IMR-90 (cell line): ENCODE results near the gene PID1. TPM values are rescaled to one million over a fixed set of nuclear protein-coding genes. Genes with fewer than 3 reads are reported as not detected.

Experiments used
- ATAC-seq: fragments of 200-7000 bp; cut with Tn5 transposase; 2 replicates; pipeline ENCODE4 v1.9.1; 2020; ENCODE audit warnings: low read depth, mild to moderate bottlenecking, moderate library complexity
- BruUV-seq: library from RNA; stranded (reverse); fragments of 400-500 nt; replicated peaks from 2 replicates; lab custom pipeline; 2021; lab: Mats Ljungman, UMichigan
- CTCF ChIA-PET: fragments of 300-600 bp; formaldehyde crosslinking; extraction: SDS; loops from one replicate; lab custom pipeline; 2021; ENCODE audit warnings: antibody characterized with exemption; lab: Yijun Ruan, JAX
- POLR2A ChIA-PET: fragments of 300-600 bp; sonication (Branson Sonifier 250); formaldehyde crosslinking; loops from one replicate; lab custom pipeline; 2022; ENCODE audit warnings: antibody characterized with exemption; ENCODE audit not compliant: unreplicated experiment; lab: Charles Lee
- DNase-seq: peaks from one replicate; pipeline ENCODE4 v3.0.0; 2013
- H2AFZ ChIP-seq: replicated peaks from 2 replicates; pipeline ENCODE3; 2013; ENCODE audit warnings: low read length, mild to moderate bottlenecking; ENCODE audit not compliant: poor library complexity
- H2AK5ac ChIP-seq: 2 replicates; pipeline ENCODE4 v1.6.1; 2013; ENCODE audit warnings: low read depth, low read length, inconsistent platforms
- H2AK9ac ChIP-seq: replicated peaks from 2 replicates; pipeline ENCODE3; 2013; ENCODE audit warnings: mild to moderate bottlenecking, low read depth, low read length, moderate library complexity; ENCODE audit not compliant: poor library complexity
- H2BK120ac ChIP-seq: 2 replicates; pipeline ENCODE4 v1.6.1; 2013; ENCODE audit warnings: low read depth, low read length, inconsistent platforms
- H2BK15ac ChIP-seq: 3 replicates; pipeline ENCODE4 v1.6.1; 2013; ENCODE audit warnings: low read depth, low read length, inconsistent platforms
- H2BK20ac ChIP-seq: 2 replicates; pipeline ENCODE4 v1.6.1; 2013; ENCODE audit warnings: low read depth, mild to moderate bottlenecking, inconsistent platforms, low read length, moderate library complexity
- H2BK5ac ChIP-seq: 2 replicates; pipeline ENCODE4 v1.6.1; 2013; ENCODE audit warnings: mild to moderate bottlenecking, low read depth, low read length, inconsistent platforms; ENCODE audit not compliant: poor library complexity, severe bottlenecking
- H3K14ac ChIP-seq: replicated peaks from 2 replicates; pipeline ENCODE4 v1.6.1; 2013; ENCODE audit warnings: low read depth, low read length, inconsistent platforms
- H3K18ac ChIP-seq: 2 replicates; pipeline ENCODE4 v1.6.1; 2013; ENCODE audit warnings: low read depth, low read length, control low read depth
- H3K23ac ChIP-seq: 2 replicates; pipeline ENCODE4 v1.6.1; 2013; ENCODE audit warnings: low read depth, low read length, inconsistent platforms
- H3K27ac ChIP-seq: 2 replicates; pipeline ENCODE4 v1.5.1; 2013; ENCODE audit warnings: mild to moderate bottlenecking, control low read depth, low read length; ENCODE audit not compliant: insufficient read depth
- H3K27me3 ChIP-seq: 2 replicates; pipeline ENCODE4 v1.6.1; 2013; ENCODE audit warnings: low read length; ENCODE audit not compliant: control insufficient read depth, insufficient read depth
- H3K36me3 ChIP-seq: 2 replicates; pipeline ENCODE4 v1.6.1; 2013; ENCODE audit warnings: low read length, mixed read lengths; ENCODE audit not compliant: control insufficient read depth, insufficient read depth
- H3K4ac ChIP-seq: 2 replicates; pipeline ENCODE4 v1.6.1; 2013; ENCODE audit warnings: low read depth, low read length, inconsistent platforms
- H3K4me1 ChIP-seq: 2 replicates; pipeline ENCODE4 v1.6.1; 2013; ENCODE audit warnings: low read length, mixed read lengths; ENCODE audit not compliant: control insufficient read depth, insufficient read depth
- H3K4me2 ChIP-seq: 2 replicates; pipeline ENCODE4 v1.6.1; 2013; ENCODE audit warnings: low read depth, mild to moderate bottlenecking, control low read depth, low read length, moderate library complexity
- H3K4me3 ChIP-seq: 2 replicates; pipeline ENCODE4 v1.5.1; 2013; ENCODE audit warnings: low read depth, mild to moderate bottlenecking, control low read depth, low read length, moderate library complexity; ENCODE audit not compliant: insufficient read depth
- H3K56ac ChIP-seq: 2 replicates; pipeline ENCODE4 v1.6.1; 2013; ENCODE audit warnings: low read length, inconsistent platforms; ENCODE audit not compliant: insufficient read depth; ENCODE audit errors: extremely low read depth
- H3K79me1 ChIP-seq, 2 experiments: 2 replicates each; pipeline ENCODE4 v1.6.1; 2013; ENCODE audit warnings: low read length in 2 of 2, inconsistent platforms in 1 of 2, low read depth in 1 of 2
- H3K9ac ChIP-seq: 2 replicates; pipeline ENCODE4 v1.6.1; 2013; ENCODE audit warnings: low read depth, low read length, control low read depth
- H3K9me1 ChIP-seq: 2 replicates; pipeline ENCODE4 v1.6.1; 2013; ENCODE audit warnings: low read length, inconsistent platforms; ENCODE audit not compliant: insufficient read depth
- H3K9me3 ChIP-seq: 2 replicates; pipeline ENCODE4 v1.6.1; 2013; ENCODE audit warnings: low read length; ENCODE audit not compliant: control insufficient read depth, insufficient read depth
- H4K20me1 ChIP-seq: 2 replicates; pipeline ENCODE4 v1.6.1; 2013; ENCODE audit warnings: low read length, inconsistent platforms; ENCODE audit not compliant: insufficient read depth
- H4K5ac ChIP-seq: 2 replicates; pipeline ENCODE4 v1.6.1; 2013; ENCODE audit warnings: mild to moderate bottlenecking, low read depth, low read length, control low read depth
- H4K8ac ChIP-seq, 2 experiments: 2 replicates each; pipeline ENCODE4 v1.6.1; 2013; ENCODE audit warnings: low read depth in 2 of 2, low read length in 2 of 2, control low read depth in 1 of 2, inconsistent platforms in 1 of 2
- H4K91ac ChIP-seq: 2 replicates; pipeline ENCODE4 v1.6.1; 2013; ENCODE audit warnings: low read depth, low read length, inconsistent platforms; ENCODE audit not compliant: insufficient read depth
- FOS ChIP-seq: fragments of 150-350 bp; IDR thresholded peaks from 2 replicates; pipeline ENCODE4 v1.6.1; 2016; ENCODE audit warnings: low read depth, low read length
- MAZ ChIP-seq: IDR thresholded peaks from 2 replicates; pipeline ENCODE4 v1.6.1; 2012; ENCODE audit warnings: low read depth, mild to moderate bottlenecking, low read length, improper control_type of control experiment, moderate library complexity, borderline replicate concordance
- SMC3 ChIP-seq: fragments of 150-350 bp; IDR thresholded peaks from 2 replicates; pipeline ENCODE4 v1.6.1; 2016; ENCODE audit warnings: low read depth, mild to moderate bottlenecking, antibody characterized with exemption, low read length, moderate library complexity
- WGBS, 2 experiments: methylation state at CpG; one replicate each; pipeline versions ENCODE4 v1.1.5 to v1.1.7; 2013; ENCODE audit warnings: missing lambda C conversion rate in 2 of 2; ENCODE audit not compliant: insufficient read length in 1 of 2; ENCODE audit errors: extremely low coverage in 2 of 2; 5-methylcytosine and 5-hydroxymethylcytosine counted together
- dilution Hi-C: fragments of 300-500 bp; cut with HindIII; formaldehyde crosslinking; loops from one replicate; pipeline ENCODE4 v1.14.3; 2018; ENCODE audit warnings: low sequenced_read_pairs; ENCODE audit not compliant: unreplicated experiment
- in situ Hi-C: fragments of 300-500 bp; cut with MboI; formaldehyde crosslinking; loops from 3 replicates; pipeline ENCODE4 v1.14.3; 2019; ENCODE audit warnings: low sequenced_read_pairs, inconsistent platforms, mixed read lengths
- intact Hi-C: fragments of 100-400 bp; cut with micrococcal nuclease; formaldehyde crosslinking; loops from 2 replicates; pipeline ENCODE4 v1.10.0; 2022
- polyA plus RNA-seq, 3 experiments: library from polyadenylated mRNA; depleted of rRNA; stranded (reverse); fragments of >200 nt; gene quantifications; 2 replicates each; pipeline ENCODE4 v1.2.3, GENCODE V29; 2012; ENCODE audit warnings: low replicate concordance in 1 of 3
- total RNA-seq: library from RNA; depleted of rRNA; stranded (reverse); fragments of >200 nt; gene quantifications from 2 replicates; pipeline ENCODE4 v1.2.3, GENCODE V29; 2012
- TF ChIP-seq, protein P1 (sequence below): fragments of 150-350 bp; IDR thresholded peaks from 2 replicates; pipeline ENCODE4 v1.6.1; 2017; ENCODE audit warnings: mild to moderate bottlenecking, antibody characterized with exemption, low read length, low read depth
- TF ChIP-seq, protein P2 (sequence below): fragments of 150-350 bp; IDR thresholded peaks from 2 replicates; pipeline ENCODE4 v1.6.1; 2016; ENCODE audit warnings: low read depth, mild to moderate bottlenecking, low read length, moderate library complexity, borderline replicate concordance

Gene PID1
- total and polyA plus RNA-seq, 2 of the 4 experiments (the other 2 are of a cell fraction): 0.90 to 1.9 TPM

DNA sequence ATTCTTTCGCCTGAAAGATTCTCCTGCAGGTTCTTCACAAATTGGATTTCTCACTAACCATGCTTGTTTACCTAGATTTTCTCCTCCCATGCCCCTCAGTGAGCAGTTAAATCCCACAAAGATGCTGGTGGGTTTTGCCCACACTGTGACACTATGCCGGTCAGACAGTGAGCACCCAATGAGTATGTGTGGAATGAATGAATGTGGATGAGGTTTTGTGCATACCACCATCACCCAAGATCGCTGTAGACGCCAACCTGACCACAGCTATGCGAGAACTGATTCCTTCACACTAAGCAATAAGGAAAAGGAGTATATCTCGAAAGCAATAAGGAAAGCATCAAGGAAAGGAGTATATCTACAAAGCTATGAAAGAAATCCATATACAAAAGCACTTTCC lies 116.7 kb downstream of the PID1 start:
- no peak overlapping the region for H3K56ac ChIP-seq
- no peak overlapping the region for H3K23ac ChIP-seq
- POLR2A ChIA-PET: no interaction called here
- H3K79me1 ChIP-seq: no peaks in the 10 kb centered on the region
- DNase-seq: peak; percentile 14
- H3K9me1 ChIP-seq: no peaks in the 10 kb centered on the region
- WGBS, 2 experiments: no CpG with 5 or more reads among the region's 6 CpGs
- H4K8ac ChIP-seq: no peak overlapping the region
- BruUV-seq: no TSS peak
- no peaks in the 10 kb centered on the region for H3K27me3 ChIP-seq
- TF ChIP-seq, protein P1, sequence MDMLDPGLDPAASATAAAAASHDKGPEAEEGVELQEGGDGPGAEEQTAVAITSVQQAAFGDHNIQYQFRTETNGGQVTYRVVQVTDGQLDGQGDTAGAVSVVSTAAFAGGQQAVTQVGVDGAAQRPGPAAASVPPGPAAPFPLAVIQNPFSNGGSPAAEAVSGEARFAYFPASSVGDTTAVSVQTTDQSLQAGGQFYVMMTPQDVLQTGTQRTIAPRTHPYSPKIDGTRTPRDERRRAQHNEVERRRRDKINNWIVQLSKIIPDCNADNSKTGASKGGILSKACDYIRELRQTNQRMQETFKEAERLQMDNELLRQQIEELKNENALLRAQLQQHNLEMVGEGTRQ: no peak
- TF ChIP-seq, protein P2, sequence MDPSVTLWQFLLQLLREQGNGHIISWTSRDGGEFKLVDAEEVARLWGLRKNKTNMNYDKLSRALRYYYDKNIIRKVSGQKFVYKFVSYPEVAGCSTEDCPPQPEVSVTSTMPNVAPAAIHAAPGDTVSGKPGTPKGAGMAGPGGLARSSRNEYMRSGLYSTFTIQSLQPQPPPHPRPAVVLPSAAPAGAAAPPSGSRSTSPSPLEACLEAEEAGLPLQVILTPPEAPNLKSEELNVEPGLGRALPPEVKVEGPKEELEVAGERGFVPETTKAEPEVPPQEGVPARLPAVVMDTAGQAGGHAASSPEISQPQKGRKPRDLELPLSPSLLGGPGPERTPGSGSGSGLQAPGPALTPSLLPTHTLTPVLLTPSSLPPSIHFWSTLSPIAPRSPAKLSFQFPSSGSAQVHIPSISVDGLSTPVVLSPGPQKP: no peak
- TF ChIP-seq FOS: no peak
- TF ChIP-seq SMC3: no peak
- TF ChIP-seq MAZ: no peak
- H3K9ac ChIP-seq: no peak overlapping the region
- no peak overlapping the region for H3K18ac ChIP-seq
- no peaks in the 10 kb centered on the region for H3K4me1 ChIP-seq
- no peak overlapping the region for H3K4me3 ChIP-seq
- H3K14ac ChIP-seq: no peak overlapping the region
- no peak overlapping the region for H4K91ac ChIP-seq
- no peak overlapping the region for H4K5ac ChIP-seq
- no peak overlapping the region for H2AK9ac ChIP-seq
- peaks cover 8% of the 10 kb centered on the region for H3K9me3 ChIP-seq
- no peak overlapping the region for H3K27ac ChIP-seq
- no peak for ATAC-seq
- H2AFZ ChIP-seq: no peak overlapping the region
- H2BK5ac ChIP-seq: no peak overlapping the region
- H2BK120ac ChIP-seq: no peak overlapping the region
- no peak overlapping the region for H2AK5ac ChIP-seq
- no peak overlapping the region for H2BK20ac ChIP-seq
- H3K4me2 ChIP-seq: no peak overlapping the region
- H3K4ac ChIP-seq: no peak overlapping the region
- CTCF ChIA-PET: no interaction called here
- no peaks in the 10 kb centered on the region for H4K20me1 ChIP-seq
- H3K36me3 ChIP-seq: no peaks in the 10 kb centered on the region
- dilution Hi-C loops (no loop called here), in situ Hi-C loops (no loop called here), intact Hi-C loops (no loop called here)
- H2BK15ac ChIP-seq: no peak overlapping the region
